Measurements from ENCODE around the gene TEN1. TPM values are rescaled to one million over a fixed set of nuclear protein-coding genes. Genes with fewer than 3 reads are reported as not detected.

TEN1 gene
- total and polyA plus RNA-seq, 2 of the 13 experiments (the other 11 are each of a cell fraction or from before 2014, with no cell fraction given) = 18.0 to 21.3 TPM

DNA sequence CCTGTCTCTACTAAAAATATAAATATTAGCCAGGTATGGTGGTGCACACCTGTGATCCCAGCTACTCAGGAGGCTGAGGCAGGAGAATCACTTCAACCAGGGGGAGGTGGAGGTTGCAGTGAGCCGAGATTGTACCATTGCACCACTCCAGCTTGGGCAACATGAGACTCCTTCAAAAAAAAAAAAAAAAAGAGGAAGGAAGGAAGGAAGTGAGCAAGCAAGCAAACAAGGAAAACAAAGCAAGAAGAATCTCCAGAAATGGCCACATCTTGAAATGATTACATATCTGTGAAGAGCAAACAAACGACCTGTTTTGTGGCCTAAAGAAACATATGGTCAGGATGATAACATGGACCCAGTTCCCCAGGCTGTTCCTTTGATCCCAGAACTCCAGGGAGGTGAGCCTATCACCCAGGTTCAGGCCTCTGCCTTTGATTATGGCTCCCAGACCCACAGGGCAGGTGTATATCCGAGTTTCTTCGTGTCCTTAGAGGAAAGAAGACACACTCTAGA is 9.0 kb upstream of the TEN1 start:
- ChIA-PET POLR2A (interaction anchor here (1.2 to 1.4 kb wide), 2 partner anchors 10 to 31 kb away, joined by 3 to 4 read pairs; partner anchors contain the start of gene CDK3), CTCF (ENCODE audit: low intra/inter-chr PET ratio, low total read pairs) (no interaction called here)
- Histone ChIP-seq H3K9ac (ENCODE audit: insufficient read depth, low read depth, low read length) (no peak overlapping the region), H3K4me2 (ENCODE audit: low read depth, low read length) (no peak overlapping the region), H2AFZ (ENCODE audit: low read length) (no peak overlapping the region), H3K4me3 (replicated peaks in 1 of 3; ENCODE audit: insufficient read depth in 1 of 3, low read depth in 2 of 3, low read length in 3 of 3) (no peak overlapping the region), H3K27me3 (ENCODE audit: control insufficient read depth in 1 of 2, insufficient read depth in 2 of 2, low read length in 2 of 2) (no peaks in the 10 kb centered on the region), H3K79me2 (ENCODE audit: insufficient read depth, low read length) (peaks cover 73% of the 10 kb centered on the region), H3K4me1 (ENCODE audit: insufficient read depth, low read length) (peaks cover 61% of the 10 kb centered on the region), H3K36me3 (replicated peaks in 1 of 2; ENCODE audit: control insufficient read depth in 1 of 2, insufficient read depth in 2 of 2, low read length in 2 of 2) (peaks cover 16 to 59% of the 10 kb centered on the region in 2 experiments), H3K9me3 (ENCODE audit: low read length) (no peaks in the 10 kb centered on the region), H4K20me1 (ENCODE audit: insufficient read depth, low read length) (peaks cover 35% of the 10 kb centered on the region), H3K27ac (ENCODE audit: extremely low read length, insufficient read depth, low read length) (peak overlapping the region; percentile 2)
- FAIRE-seq = no peak
- BruUV-seq (replicated peaks) = no TSS peak
- in situ Hi-C loops (cut with HindIII; ENCODE audit: extremely low pct_ligation_motif_present, low pct_unique_long_range_greater_than_20kb) = no loop called here
- intact Hi-C loops (cut with micrococcal nuclease; ENCODE audit: unreplicated experiment) = no loop called here
- no peak for DNase-seq (ENCODE audit: low spot score)
- 78% methylated on average over 4 of the region's 4 CpGs for WGBS (ENCODE audit: low lambda C conversion rate)
- peak; percentile 60 for ATAC-seq
- TF ChIP-seq, protein P1, sequence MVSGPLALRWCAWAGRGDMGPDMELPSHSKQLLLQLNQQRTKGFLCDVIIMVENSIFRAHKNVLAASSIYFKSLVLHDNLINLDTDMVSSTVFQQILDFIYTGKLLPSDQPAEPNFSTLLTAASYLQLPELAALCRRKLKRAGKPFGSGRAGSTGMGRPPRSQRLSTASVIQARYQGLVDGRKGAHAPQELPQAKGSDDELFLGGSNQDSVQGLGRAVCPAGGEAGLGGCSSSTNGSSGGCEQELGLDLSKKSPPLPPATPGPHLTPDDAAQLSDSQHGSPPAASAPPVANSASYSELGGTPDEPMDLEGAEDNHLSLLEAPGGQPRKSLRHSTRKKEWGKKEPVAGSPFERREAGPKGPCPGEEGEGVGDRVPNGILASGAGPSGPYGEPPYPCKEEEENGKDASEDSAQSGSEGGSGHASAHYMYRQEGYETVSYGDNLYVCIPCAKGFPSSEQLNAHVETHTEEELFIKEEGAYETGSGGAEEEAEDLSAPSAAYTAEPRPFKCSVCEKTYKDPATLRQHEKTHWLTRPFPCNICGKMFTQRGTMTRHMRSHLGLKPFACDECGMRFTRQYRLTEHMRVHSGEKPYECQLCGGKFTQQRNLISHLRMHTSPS (CRISPR knock-in tag; IDR thresholded peaks at IDR 0.05; ENCODE audit: low read depth) = no peak
- TF ChIP-seq BORCS8-MEF2B (CRISPR knock-in tag; IDR thresholded peaks at IDR 0.05) = no peak
- TF ChIP-seq PITX1 (CRISPR knock-in tag; IDR thresholded peaks at IDR 0.05) = no peak
- TF ChIP-seq ZNF441 (CRISPR knock-in tag; IDR thresholded peaks at IDR 0.05; ENCODE audit: borderline replicate concordance) = no peak
- TF ChIP-seq JUN (CRISPR knock-in tag; IDR thresholded peaks at IDR 0.05) = no peak
- TF ChIP-seq, protein P2, sequence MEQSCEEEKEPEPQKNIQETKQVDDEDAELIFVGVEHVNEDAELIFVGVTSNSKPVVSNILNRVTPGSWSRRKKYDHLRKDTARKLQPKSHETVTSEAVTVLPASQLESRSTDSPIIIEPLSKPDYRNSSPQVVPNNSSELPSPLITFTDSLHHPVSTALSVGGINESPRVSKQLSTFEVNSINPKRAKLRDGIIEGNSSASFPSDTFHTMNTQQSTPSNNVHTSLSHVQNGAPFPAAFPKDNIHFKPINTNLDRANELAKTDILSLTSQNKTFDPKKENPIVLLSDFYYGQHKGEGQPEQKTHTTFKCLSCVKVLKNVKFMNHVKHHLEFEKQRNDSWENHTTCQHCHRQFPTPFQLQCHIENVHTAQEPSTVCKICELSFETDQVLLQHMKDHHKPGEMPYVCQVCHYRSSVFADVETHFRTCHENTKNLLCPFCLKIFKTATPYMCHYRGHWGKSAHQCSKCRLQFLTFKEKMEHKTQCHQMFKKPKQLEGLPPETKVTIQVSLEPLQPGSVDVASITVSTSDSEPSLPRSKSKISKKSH (CRISPR knock-in tag; IDR thresholded peaks at IDR 0.05; ENCODE audit: borderline replicate concordance) = no peak
- no peak for TF ChIP-seq TOE1 (CRISPR knock-in tag; IDR thresholded peaks at IDR 0.05)
- no peak for TF ChIP-seq NR3C1 (CRISPR knock-in tag; IDR thresholded peaks at IDR 0.05)
- TF ChIP-seq, protein P3, sequence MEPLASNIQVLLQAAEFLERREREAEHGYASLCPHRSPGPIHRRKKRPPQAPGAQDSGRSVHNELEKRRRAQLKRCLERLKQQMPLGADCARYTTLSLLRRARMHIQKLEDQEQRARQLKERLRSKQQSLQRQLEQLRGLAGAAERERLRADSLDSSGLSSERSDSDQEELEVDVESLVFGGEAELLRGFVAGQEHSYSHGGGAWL (CRISPR knock-in tag; IDR thresholded peaks at IDR 0.05) = no peak
- TF ChIP-seq, protein P4, sequence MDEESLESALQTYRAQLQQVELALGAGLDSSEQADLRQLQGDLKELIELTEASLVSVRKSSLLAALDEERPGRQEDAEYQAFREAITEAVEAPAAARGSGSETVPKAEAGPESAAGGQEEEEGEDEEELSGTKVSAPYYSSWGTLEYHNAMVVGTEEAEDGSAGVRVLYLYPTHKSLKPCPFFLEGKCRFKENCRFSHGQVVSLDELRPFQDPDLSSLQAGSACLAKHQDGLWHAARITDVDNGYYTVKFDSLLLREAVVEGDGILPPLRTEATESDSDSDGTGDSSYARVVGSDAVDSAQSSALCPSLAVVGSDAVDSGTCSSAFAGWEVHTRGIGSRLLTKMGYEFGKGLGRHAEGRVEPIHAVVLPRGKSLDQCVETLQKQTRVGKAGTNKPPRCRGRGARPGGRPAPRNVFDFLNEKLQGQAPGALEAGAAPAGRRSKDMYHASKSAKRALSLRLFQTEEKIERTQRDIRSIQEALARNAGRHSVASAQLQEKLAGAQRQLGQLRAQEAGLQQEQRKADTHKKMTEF (CRISPR knock-in tag; IDR thresholded peaks at IDR 0.05) = no peak
- TF ChIP-seq TBL1XR1 (IDR thresholded peaks at IDR 0.05; ENCODE audit: borderline replicate concordance, low read length, partially characterized antibody) = no peak
- no peak for TF ChIP-seq ZMYM3 (CRISPR knock-in tag; IDR thresholded peaks at IDR 0.05)
- TF ChIP-seq, protein P5, sequence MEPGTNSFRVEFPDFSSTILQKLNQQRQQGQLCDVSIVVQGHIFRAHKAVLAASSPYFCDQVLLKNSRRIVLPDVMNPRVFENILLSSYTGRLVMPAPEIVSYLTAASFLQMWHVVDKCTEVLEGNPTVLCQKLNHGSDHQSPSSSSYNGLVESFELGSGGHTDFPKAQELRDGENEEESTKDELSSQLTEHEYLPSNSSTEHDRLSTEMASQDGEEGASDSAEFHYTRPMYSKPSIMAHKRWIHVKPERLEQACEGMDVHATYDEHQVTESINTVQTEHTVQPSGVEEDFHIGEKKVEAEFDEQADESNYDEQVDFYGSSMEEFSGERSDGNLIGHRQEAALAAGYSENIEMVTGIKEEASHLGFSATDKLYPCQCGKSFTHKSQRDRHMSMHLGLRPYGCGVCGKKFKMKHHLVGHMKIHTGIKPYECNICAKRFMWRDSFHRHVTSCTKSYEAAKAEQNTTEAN (CRISPR knock-in tag; conservative IDR thresholded peaks at IDR 0.05) = no peak
- TF ChIP-seq RBM39 (IDR thresholded peaks at IDR 0.05; ENCODE audit: low read depth, low read length, poor library complexity, severe bottlenecking) = no peak
- TF ChIP-seq ZBTB38 (CRISPR knock-in tag; IDR thresholded peaks at IDR 0.05) = no peak
- TF ChIP-seq XRCC5 (optimal IDR thresholded peaks at IDR 0.05; ENCODE audit: low read length) = no peak
- no peak for TF ChIP-seq NONO (IDR thresholded peaks at IDR 0.05)
- no peak for TF ChIP-seq NONO (CRISPR knock-in tag; conservative IDR thresholded peaks at IDR 0.05)
- TF ChIP-seq BRD4 (CRISPR knock-in tag; IDR thresholded peaks at IDR 0.05) = no peak
- TF ChIP-seq IKZF4 (CRISPR knock-in tag; IDR thresholded peaks at IDR 0.05; ENCODE audit: borderline replicate concordance, low read depth, not compliant biosample characterization) = no peak

Measured in HepG2 (cell line).